ENCODE results near the gene GAA.

The GAA gene

DNA sequence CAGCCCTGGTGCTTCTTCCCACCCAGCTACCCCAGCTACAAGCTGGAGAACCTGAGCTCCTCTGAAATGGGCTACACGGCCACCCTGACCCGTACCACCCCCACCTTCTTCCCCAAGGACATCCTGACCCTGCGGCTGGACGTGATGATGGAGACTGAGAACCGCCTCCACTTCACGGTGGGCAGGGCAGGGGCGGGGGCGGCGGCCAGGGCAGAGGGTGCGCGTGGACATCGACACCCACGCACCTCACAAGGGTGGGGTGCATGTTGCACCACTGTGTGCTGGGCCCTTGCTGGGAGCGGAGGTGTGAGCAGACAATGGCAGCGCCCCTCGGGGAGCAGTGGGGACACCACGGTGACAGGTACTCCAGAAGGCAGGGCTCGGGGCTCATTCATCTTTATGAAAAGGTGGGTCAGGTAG lies 3.6 kb downstream of the GAA start:
- no peak for DNase-seq

DNA sequence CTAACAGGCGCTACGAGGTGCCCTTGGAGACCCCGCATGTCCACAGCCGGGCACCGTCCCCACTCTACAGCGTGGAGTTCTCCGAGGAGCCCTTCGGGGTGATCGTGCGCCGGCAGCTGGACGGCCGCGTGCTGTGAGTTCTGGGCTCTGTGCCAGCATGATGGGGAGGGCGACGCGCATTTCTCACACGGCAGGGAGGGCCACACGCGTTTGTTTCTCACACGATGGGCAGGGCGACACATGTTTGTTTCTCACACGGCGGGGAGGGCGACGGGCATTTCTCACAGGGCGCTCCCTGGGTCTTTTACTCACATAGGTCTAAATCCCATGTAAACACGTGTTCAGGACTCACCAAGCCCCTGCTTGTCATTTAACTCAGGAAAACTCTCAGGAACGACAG lies 4.4 kb downstream of the GAA start:
- DNase-seq, result no peak

DNA sequence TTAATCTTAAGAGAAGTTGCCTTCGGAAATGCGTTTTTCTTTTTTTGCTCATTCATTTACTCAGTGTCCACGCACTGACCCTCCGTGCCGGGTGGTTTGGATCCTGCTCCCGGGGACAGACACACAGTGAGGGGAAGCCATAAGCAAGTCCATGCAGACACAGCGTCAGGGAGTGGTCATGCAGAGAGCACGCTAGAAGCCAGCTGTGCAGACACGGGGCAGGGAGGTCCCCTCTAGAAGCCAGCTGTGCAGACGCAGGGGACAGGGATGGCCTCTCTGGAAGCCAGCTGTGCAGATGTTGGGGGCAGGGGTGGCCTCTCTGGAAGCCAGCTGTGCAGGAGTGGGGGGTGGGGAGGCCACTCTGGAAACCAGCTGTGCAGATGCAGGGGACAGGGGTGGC lies 4.8 kb downstream of the GAA start:
- DNase-seq, result no peak

DNA sequence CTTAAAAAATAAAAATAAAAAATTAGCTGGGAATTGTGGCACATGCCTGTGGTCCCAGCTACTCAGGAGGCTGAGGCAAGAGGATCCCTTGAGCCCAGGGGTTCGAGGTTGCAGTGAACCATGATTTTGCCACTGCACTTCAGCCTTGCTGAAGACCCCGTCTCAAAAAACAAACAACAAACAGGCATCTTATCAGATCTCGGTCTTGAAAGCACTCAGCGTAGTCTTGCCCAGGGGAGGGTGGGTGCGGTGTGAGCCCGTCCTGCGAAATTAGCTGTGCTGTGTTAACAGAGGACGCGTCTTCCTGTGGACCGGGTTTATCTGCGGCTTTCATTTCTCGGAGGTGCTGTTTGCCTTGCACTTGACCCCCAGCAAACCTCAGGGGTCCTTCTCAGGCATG lies 5.4 kb downstream of the GAA start:
- no peak for DNase-seq

DNA sequence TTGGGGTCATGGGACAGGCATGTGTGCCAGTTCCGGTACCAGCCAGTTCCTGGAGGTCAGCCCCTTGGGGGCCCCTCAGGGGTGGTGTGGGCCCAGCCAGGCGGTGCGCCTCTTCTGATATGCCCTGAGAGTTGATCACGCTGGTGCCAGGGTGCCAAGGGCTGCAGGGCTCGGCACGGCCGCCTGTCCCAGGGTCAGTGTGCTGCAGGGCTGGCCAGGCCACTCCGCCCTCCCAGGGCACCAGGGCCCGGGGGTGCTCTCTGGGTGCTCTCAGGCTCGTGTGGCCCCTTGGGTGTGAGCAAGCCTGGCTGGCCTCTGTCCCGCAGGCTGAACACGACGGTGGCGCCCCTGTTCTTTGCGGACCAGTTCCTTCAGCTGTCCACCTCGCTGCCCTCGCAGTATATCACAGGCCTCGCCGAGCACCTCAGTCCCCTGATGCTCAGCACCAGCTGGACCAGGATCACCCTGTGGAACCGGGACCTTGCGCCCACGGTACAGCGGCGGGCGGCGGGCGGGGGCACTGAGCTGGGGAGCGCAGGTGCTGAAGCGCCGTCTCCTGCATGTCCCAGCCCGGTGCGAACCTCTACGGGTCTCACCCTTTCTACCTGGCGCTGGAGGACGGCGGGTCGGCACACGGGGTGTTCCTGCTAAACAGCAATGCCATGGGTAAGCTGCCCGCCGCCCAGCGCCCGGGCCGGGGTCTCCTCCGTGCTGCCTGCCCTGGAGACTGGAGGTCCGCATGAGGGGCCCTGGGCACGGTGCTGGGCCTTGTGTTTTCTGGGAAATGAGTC lies 6.0 kb downstream of the GAA start:
- DNase-seq, result no peak

DNA sequence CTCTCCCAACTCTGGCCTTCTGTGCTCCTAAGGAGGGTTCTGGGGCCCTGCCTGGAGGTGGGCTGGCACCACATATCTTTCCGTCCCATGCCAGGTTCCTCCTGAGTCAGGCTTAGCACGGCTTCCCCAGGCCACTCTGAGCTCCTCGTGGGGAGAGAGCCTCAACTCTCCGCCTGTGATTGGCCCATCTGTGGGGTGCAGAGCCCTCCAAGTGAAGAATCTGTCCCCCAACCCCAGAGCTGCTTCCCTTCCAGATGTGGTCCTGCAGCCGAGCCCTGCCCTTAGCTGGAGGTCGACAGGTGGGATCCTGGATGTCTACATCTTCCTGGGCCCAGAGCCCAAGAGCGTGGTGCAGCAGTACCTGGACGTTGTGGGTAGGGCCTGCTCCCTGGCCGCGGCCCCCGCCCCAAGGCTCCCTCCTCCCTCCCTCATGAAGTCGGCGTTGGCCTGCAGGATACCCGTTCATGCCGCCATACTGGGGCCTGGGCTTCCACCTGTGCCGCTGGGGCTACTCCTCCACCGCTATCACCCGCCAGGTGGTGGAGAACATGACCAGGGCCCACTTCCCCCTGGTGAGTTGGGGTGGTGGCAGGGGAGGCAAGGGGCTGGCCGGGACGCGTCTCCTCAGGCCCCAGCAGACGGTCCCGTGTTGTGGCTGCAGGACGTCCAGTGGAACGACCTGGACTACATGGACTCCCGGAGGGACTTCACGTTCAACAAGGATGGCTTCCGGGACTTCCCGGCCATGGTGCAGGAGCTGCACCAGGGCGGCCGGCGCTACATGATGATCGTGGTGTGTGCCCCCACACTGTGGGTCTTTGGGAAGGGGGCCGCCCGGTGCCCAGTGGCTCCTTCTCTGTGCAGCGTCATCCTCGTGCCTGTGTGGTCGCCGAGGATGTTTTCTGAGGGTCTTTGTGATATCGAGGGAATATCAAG lies 6.9 kb downstream of the GAA start:
- no peak for DNase-seq

DNA sequence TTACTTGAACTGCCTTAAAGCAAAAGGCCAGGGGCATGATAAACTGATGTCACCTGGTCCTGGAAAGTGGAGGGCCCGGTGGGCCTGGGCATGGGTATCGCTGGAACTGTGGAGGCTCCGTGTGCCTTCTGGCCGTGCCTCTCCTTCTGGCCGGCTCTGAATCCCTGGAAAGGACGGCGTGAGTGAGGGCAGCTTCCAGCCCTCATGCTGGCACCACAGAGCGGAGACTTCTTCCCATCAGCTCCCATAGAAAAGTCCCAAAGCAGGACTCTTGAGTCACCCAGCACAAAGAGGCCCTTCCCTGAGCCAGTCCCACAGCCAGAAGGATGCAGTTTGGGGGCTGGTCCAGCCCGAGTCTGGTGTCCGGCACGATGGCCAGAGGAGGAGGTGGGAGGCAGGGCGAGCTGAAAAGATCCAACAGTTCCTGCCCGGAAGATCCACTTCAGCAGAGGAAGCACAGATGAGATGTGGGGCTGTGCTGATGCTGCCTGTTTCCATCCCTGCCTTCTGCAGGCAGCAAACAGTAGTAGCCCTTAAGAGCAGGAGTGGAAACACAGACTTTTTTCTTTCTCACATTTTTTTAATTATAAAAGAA lies 7.8 kb downstream of the GAA start:
- no peak for DNase-seq

DNA sequence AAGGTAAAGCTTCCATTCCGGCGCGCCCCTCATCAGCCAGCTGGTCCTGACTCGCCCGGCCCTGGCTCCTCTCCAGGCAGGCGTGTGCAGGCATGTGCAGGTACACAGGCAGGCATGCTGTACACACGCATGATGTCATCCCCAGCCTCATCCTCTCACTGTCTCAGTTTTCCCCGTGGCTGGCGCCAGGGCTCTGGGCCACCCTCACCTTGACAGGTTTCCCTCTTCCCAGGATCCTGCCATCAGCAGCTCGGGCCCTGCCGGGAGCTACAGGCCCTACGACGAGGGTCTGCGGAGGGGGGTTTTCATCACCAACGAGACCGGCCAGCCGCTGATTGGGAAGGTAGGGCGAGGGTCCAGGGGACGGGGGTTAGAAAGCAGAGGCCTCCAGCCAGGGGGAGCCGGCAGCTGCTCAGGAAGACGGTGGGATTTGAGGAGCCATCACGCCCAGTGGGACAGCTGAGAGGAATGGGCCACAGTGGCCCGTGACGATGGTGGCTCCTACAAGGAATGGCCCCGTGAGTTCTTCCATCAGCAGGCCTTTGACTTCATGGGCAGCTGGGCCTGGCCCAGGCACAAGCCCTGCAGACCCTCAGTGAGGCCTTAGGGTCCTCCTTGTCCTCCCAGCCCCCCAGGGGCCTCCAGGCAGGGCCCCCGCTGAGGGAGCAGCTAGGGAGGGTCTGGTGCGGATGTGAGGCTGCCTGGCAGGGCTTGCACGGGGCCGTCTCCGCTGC lies 8.5 kb downstream of the GAA start:
- DNase-seq, result no peak

DNA sequence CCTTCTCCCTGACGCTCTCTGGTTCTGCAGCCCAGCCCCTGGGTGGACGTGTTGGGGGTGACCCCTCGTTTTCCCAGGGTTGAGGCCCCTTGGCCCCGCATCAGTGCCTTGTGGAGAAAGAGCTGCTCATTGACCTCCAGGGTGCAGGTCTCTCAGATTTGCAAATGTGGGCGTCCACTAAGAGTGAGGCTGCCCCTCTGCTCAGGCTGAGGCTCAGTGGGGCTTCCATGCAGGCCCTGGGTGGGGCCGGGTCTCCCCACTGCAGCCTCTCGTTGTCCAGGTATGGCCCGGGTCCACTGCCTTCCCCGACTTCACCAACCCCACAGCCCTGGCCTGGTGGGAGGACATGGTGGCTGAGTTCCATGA lies 9.0 kb downstream of the GAA start:
- DNase-seq, result no peak

DNA sequence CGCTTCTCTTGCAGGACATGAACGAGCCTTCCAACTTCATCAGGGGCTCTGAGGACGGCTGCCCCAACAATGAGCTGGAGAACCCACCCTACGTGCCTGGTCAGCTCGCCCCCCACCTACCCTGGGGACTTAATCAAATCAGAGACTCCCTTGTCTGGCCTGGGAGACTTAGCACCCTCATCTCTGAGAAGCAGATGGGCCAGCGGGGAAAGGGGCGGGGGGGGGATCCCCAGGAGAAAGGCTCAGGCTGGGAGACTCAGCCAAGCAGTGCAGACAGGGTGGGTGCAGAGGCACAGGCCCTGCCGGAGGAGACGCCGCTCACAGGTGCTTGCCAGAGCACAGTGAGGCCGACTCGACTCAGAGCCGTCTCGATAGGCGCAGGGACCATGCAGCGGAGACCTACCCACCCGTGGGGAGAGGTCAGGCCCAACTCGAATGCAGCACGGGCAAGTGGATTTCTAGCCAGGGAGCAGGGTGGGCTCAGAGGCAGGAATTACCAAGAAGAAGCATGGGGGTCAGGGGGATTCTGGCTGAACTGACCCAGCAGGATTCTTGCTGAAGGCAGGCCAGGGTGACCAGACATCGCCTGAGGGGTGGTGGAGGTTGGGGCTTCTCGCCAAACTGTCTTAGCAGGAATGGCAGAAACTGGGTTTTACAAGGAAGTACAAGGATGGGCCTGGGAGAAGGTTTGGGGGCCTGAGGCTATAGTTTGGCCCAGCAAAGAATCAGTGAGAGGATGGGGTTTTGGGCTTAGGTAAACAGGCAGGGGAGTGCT lies 9.7 kb downstream of the GAA start:
- no peak for DNase-seq

DNA sequence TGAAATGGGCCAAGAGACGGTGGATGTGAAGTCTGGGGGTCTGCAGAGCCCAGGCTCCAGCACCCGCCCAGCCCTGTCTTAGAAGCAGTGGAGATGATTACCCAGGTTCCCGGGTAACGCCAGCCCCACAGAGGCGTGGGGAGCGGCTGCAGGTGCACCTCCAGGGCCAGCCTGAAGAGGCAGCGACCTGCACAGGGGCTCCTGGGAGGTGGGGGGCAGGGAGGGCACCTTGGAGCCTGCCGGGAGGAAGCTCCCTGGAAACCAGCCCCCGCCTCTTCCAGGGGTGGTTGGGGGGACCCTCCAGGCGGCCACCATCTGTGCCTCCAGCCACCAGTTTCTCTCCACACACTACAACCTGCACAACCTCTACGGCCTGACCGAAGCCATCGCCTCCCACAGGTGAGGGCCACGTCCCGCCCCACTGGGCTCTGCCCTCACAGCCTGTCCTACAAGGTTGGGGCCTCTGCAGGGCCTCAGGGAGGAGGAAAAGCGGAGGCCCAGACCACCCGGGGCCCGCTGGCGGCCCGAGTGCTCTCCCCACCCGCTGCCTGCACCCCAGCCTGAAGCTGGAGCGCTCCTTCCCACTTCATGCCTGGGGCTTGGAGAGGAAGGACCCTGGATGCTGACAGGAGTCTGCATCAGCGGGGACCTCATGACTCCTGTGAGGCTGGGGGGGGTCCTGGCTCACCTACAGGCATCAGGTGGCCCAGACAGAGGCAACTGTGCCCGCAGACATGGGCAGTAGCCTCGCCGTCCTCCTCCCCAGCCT lies 10.5 kb downstream of the GAA start:
- no peak for DNase-seq

DNA sequence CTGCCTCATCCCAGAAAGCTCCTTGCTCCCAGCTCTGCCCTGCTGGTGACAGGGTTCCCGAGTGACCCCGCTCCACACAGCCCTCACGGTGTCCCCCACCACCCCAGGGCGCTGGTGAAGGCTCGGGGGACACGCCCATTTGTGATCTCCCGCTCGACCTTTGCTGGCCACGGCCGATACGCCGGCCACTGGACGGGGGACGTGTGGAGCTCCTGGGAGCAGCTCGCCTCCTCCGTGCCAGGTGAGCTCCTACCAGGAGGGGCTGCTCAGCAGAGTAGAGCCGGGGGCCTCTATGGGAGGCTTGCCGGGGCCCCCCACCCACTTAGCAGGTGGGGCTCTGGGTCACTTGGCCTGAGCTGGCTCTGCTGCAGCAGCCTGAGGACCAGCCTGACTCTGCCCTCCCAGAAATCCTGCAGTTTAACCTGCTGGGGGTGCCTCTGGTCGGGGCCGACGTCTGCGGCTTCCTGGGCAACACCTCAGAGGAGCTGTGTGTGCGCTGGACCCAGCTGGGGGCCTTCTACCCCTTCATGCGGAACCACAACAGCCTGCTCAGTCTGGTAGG lies 11.2 kb downstream of the GAA start:
- no peak for DNase-seq

DNA sequence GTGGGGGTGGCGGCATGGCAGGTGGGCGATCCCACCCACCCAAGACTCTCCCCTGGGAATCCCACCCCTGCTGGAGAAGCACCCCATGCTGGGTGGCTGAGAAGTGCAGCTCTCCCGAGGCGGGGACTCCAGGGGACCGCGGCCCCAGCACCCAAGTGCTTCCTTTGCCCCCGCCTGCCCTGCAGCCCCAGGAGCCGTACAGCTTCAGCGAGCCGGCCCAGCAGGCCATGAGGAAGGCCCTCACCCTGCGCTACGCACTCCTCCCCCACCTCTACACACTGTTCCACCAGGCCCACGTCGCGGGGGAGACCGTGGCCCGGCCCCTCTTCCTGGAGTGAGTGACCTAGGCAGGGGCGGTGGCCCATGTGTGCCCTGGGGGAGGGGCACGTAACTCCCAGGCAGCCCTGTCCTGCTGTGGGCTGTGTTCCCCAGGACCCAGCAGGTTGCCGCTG lies 11.7 kb downstream of the GAA start:
- no peak for DNase-seq

DNA sequence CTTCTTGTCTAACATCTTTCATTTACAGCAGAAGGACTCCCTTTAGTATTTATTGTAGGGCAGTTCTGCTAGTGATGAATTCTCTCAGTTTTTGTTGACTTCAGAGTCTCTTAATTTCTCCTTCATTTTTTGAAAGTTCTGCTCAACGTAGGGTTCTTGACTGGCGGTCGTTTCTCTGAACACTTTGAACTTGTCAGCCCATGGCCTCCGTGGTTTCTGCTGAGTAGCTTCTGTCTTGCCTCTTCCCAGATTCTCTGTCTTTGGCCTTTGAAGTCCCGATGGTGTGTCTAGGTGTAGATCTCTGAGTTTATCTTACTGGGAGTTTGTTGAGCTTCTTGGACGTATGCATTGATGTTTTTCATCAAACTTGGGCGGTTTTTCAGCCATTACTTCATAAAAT lies 13.4 kb downstream of the GAA start:
- no peak for DNase-seq

DNA sequence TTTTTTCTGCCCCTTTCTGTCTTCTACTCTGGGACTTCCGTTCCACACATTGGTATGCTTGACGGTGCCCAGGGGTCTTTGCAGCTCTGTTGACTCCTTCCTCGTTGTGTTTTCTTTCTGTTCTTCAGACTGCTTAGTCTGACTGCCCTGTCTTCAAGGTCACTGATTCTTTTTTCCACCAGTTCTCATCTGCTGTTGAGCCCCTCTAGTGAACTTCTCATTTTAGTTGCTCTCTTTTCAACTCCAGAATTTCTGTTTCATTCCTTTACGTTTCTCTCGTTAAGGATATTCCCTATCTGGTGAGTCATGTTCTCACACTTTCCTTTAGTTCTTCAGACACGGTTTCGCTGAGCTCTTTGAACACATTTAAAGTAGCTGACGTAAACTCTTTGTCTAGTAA lies 13.8 kb downstream of the GAA start:
- DNase-seq, result no peak

DNA sequence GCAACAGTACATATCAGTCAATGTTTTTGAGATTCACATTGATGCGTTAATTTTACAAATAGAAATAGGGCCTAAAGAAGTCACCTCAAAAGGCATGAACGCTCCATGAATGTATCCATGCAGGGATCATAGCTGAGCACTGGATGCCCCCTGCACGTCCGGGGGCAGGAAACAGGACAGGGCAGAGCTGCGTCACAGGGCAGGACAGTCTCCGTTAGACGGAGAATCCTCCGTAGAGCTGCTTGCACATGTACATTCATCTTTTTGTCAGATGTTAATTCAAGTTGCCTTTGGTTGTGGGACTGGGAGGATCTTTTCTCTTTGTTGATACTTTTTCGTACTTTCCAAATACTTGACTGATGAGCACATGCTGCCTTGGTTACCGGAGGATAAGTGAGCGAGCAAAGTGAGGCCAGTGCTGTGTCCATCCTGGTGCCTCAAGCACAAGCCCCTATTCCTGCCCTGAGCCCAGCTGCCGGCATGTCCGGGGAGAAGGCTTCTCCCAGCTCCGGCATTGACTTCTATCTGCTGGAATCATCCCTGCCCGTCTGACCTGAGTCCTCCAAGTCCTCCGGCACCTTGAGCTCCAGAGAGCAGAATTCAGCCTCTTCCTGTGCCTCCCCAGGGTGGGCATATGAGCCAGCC lies 15.0 kb downstream of the GAA start:
- no peak for DNase-seq

DNA sequence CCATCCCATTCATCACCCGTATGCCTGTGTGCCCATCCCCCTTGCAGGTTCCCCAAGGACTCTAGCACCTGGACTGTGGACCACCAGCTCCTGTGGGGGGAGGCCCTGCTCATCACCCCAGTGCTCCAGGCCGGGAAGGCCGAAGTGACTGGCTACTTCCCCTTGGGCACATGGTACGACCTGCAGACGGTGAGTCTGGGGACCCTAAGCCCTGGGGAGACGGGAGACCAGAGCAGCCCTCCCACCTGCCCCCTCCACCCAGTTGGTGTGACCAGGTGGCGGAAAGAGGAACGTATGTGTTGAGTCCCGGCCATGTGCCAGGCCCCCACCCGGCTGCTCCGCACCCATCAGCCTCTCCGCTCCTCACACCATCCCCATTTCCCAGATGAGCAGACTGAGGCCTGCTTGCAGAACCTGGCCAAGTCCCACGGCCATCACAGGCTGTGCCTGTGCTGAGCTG lies 15.6 kb downstream of the GAA start:
- DNase-seq, result no peak

DNA sequence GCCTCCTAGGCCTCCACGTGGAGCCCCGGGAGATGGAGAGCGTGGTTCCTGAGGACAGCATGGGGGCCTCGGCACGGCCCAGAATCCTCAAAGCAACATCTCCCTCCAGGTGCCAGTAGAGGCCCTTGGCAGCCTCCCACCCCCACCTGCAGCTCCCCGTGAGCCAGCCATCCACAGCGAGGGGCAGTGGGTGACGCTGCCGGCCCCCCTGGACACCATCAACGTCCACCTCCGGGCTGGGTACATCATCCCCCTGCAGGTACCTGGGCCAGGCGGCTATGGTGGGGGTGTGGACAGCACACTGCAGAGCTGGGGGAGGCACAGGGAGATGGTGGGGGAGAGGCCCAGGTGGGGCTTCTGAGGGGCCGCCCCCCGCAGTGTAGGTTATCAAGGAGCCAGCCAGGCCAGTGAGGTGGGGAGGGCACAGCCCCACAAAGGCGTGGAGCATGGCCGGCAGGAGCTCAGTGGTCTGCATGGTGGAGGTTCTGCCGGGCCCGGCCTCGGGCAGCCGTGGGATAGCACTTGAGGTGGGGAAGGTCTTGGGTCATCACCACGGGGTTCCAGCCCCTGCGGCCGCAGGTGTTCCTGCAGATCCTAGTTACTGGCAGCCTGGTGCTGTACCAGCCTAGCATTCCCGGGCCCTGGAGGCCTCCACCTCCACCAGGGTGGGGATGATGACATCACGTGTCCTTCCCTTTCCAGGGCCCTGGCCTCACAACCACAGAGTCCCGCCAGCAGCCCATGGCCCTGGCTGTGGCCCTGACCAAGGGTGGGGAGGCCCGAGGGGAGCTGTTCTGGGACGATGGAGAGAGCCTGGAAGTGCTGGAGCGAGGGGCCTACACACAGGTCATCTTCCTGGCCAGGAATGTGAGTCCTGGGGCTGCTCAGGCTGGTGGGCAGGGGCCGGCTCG lies 16.4 kb downstream of the GAA start:
- DNase-seq, result no peak

DNA sequence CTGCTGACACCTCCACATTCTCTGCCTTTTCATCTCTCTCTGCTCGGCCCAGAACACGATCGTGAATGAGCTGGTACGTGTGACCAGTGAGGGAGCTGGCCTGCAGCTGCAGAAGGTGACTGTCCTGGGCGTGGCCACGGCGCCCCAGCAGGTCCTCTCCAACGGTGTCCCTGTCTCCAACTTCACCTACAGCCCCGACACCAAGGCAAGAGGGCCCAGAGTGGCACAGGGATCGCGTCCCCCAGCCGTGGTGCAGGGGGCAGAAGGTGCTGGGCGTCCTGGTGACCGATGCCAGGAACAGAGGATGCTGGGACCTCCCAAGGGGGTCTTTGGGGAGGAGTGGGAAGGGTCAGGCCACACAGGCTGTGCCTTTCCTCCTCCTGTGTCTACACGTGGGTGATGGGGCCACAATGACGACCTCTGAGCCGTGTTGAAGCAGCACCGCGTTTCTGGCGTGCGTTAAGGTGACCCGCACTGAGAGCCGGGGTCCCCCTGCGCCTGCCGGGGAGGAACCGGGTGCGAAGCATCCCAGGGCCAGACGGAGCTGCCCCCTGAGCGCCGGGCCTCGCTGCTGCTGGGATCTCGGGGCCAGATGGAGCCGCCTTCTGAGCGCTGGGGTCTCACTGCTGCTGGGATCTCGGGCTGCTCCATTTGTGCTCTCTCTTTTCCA lies 17.4 kb downstream of the GAA start:
- no peak for DNase-seq
